ENCODE data around the gene IL4. TPM values are rescaled to one million over a fixed set of nuclear protein-coding genes. Genes with fewer than 3 reads are reported as not detected.
A peak's percentile ranks its signal among the peaks of the same experiment; 100 is the strongest.

The IL4 gene
- total and polyA plus RNA-seq, 5 experiments from 2014 or later = not detected

DNA sequence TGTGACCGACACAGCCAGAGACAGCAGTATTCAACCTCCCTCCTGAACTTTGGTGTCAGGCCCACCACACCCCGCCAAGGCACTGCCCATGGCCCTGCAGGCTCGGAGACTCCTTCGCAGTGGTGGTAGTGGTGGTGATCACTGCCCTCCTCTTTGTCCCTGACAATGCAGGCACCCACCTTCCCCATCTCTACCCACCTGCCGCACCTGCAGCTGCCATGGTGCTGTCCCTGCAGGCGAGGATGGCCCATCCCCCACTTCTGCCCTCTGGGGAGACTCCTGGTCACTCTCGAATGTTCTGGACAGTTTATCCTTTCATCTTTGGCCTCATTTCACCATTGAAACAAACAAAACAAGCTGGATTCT is 4.4 kb upstream of the IL4 start:
- Mint-ChIP-seq H3K4me3 (no peak overlapping the region), H3K36me3 (no peaks in the 10 kb centered on the region), H3K27ac (no peak overlapping the region), H3K4me1 (peaks cover 0 to 2% (median under 1%) of the 10 kb centered on the region in 4 donors), H3K27me3 (peaks cover 0 to 9% (median 0%) of the 10 kb centered on the region in 5 donors), H3K9me3 (no peaks in the 10 kb centered on the region)
- POLR2A ChIA-PET = no interaction called here
- no peak for DNase-seq
- no peak for ATAC-seq

DNA sequence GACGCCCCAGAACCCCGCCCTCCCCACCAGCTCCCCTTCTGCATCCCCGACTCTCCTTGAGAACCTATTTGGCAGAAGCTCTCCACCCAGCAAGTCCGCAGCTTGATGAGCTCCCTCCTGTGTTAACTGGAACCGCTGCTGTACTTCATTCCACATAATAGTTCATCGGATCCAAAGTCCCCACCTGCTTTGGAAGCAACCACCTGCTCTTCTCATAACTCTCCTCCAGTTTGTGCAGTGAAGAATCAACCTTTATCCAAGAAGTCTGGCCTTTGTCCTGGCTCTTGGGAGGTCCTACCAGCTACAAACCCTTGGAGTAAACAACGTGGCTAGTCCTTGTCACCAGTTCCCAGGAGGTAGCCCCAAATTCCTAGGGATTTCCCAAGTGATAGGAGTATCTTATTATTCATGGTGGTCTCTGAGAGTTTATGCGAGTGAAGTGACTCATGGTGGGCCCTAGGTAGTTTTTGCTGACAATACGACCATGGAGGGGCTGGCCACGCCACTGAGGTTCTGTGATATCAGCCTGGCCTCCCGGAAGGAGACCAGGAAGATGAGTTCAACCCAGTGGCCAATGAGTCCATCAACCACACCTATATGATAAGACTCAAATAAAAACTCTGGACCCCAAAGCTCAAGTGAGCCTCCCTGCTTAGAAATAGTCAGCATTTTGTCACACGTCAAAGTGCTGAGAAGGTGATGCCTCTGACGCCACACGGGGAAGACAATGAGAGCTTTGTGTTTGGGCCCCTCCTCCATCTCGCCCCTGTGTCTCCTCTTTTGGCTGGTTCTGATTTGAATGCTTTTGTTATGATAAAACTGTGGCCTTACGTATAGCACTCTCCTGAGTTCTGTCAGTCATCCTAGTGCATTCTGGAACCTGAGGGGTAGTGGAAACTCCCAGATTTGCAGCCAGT is 3.6 kb upstream of the IL4 start:
- Mint-ChIP-seq H3K4me1 (peaks cover 0 to 3% (median under 1%) of the 10 kb centered on the region in 4 donors), H3K4me3 (no peak overlapping the region), H3K27ac (no peak overlapping the region), H3K36me3 (no peaks in the 10 kb centered on the region), H3K9me3 (no peaks in the 10 kb centered on the region), H3K27me3 (peaks cover 0 to 9% (median 0%) of the 10 kb centered on the region in 5 donors)
- DNase-seq = no peak
- no peak for ATAC-seq
- POLR2A ChIA-PET = no interaction called here

DNA sequence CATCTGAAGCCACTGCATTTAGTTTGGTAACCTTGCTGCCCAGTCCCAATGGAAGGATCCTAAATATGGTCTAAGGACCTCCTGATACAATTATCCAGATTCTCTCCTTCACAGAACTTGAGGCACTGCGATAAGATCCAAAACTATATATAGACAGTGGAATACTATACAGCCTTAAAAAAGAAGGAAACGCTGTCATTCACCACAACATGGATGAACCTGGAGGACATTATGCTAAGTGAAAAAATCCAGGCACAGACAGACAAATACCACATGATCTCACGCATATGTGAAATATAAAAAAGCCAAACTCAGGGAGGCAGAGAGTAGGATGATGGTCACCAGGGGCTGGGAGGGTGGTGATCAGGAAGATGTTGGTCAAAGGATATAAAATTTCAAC is 2.8 kb upstream of the IL4 start:
- H3K27me3 Mint-ChIP-seq = peaks cover 0 to 9% (median 0%) of the 10 kb centered on the region in 5 donors
- ATAC-seq = no peak
- no peak for DNase-seq
- no peak overlapping the region for H3K4me3 Mint-ChIP-seq
- H3K36me3 Mint-ChIP-seq = no peaks in the 10 kb centered on the region
- no peaks in the 10 kb centered on the region for H3K9me3 Mint-ChIP-seq
- H3K4me1 Mint-ChIP-seq = peaks cover 0 to 7% (median under 1%) of the 10 kb centered on the region in 4 donors
- peak overlapping the region in 1 of 10 donors; percentile 9 for H3K27ac Mint-ChIP-seq
- POLR2A ChIA-PET = no interaction called here

DNA sequence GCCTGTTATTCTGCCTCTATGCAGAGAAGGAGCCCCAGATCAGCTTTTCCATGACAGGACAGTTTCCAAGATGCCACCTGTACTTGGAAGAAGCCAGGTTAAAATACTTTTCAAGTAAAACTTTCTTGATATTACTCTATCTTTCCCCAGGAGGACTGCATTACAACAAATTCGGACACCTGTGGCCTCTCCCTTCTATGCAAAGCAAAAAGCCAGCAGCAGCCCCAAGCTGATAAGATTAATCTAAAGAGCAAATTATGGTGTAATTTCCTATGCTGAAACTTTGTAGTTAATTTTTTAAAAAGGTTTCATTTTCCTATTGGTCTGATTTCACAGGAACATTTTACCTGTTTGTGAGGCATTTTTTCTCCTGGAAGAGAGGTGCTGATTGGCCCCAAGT is 301 bp upstream of the IL4 start:
- Mint-ChIP-seq H3K4me3 (no peak overlapping the region), H3K4me1 (peaks cover 0 to 8% (median 0%) of the 10 kb centered on the region in 4 donors), H3K27ac (no peak overlapping the region), H3K27me3 (no peaks in the 10 kb centered on the region), H3K36me3 (no peaks in the 10 kb centered on the region), H3K9me3 (no peaks in the 10 kb centered on the region)
- POLR2A ChIA-PET = no interaction called here
- no peak for DNase-seq
- no peak for ATAC-seq

DNA sequence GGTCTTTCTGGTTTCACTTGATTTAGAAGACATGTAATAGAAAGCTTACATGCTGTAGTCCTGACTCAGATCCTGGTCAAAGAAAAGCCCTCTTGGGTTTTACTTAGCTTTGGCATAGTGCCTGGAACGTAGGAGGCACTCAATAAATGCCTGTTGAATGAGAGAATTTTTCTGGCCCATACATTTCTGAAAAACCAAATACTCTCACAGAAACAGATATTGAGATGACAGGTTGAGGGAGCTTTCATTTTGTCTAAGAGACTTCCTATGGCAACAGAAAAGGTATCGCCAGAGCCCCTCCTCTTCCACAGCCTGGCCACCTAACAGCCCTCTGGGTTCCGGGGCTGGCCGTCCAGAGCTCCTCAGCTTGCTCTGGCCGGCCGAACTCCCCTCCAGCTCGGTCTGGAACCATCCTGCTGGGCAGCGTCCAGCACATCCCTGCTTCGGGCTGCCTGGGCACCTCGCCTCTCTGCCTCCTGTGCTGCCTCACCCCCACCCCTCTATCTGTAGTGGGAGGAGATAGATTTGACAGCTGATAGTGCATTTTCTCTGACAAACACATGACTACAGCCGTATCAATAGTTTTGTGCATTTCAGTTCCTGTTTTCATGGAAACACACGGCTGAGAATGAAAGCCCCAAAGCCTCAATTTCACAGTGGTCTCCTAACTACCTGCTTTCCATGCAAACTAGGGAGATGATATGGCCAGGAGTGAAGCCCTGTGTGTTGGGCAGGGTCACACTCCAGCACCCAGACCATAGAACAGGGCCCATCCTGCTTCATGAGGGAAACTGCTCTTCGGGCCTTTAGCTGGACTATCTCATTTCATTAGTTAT is 1.1 kb downstream of the IL4 start:
- Mint-ChIP-seq H3K27ac (peak overlapping the region in 3 of 10 donors; percentile 2 to 66 (median 4)), H3K36me3 (no peaks in the 10 kb centered on the region), H3K4me3 (peak overlapping the region in 2 of 10 donors; percentile 2 to 63), H3K27me3 (no peaks in the 10 kb centered on the region), H3K4me1 (peaks cover 0 to 8% (median 0%) of the 10 kb centered on the region in 4 donors), H3K9me3 (no peaks in the 10 kb centered on the region)
- no peak for ATAC-seq
- POLR2A ChIA-PET = no interaction called here
- DNase-seq = no peak

DNA sequence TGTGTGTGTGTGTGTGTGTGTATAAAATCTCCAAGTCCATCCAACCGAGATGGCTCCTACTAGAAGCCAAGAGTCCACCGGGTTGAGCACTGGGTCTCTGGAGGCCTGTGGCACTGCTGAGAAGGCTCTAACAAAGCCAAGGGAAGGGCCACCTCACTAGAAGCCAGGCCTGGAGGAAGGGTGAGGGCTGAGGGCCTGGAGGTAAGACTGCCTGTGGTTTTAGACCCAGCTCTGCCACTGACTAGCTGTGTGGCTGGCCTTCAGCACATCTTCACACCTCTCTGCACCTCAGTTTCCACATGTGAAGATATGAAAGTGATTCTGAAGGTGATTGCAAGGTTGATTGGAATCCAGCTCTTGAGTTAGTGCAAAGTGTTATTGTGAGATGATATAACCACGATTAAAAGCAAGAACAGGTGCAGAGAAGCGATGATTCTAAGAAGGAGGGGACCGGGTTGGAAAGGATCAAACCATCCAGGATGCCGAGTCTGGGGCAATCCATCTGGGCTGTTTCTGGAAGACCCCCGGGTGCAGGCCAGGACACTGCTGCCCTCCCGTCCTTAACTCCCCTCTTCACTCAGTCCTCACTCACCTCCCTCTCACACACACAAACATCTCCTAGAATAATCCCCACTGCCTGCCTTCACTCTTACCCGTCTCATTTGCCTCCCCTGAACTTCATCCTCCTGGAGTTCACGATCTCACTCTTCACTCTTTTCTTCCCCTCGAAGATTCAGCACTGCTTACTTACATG is 2.3 kb downstream of the IL4 start:
- Mint-ChIP-seq H3K4me3 (peak overlapping the region in 1 of 10 donors; percentile 33), H3K9me3 (no peaks in the 10 kb centered on the region), H3K27me3 (peaks cover 0 to 2% (median 0%) of the 10 kb centered on the region in 5 donors), H3K36me3 (no peaks in the 10 kb centered on the region), H3K27ac (peak overlapping the region in 1 of 10 donors; percentile 55), H3K4me1 (peaks cover 0 to 12% (median 0%) of the 10 kb centered on the region in 4 donors)
- POLR2A ChIA-PET = no interaction called here
- ATAC-seq = no peak
- no peak for DNase-seq

DNA sequence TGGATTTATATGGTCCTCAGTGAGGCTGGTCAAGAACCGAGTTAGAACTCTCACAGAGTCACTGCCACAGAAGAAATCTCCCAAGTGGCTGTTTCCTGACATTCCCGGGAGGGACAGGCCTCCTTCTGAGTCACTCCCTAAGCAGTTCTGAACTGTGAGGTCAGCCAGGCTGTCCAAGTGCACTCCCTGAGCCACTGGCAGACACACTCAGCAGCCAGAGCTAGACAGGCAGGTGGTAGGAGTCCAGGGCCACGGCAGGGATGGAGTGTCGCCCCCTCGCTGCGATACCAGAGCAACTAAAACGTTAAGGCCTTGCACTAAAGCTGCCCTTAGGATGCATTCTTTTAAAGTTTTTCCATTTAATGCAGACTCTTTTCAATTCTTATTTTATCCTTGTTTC is 3.4 kb downstream of the IL4 start:
- Mint-ChIP-seq H3K4me3 (no peak overlapping the region), H3K27ac (no peak overlapping the region), H3K4me1 (peaks cover 0 to 21% (median 0%) of the 10 kb centered on the region in 4 donors), H3K9me3 (no peaks in the 10 kb centered on the region), H3K36me3 (no peaks in the 10 kb centered on the region), H3K27me3 (peaks cover 0 to 2% (median 0%) of the 10 kb centered on the region in 5 donors)
- POLR2A ChIA-PET = no interaction called here
- DNase-seq (no peak), ATAC-seq (no peak)

DNA sequence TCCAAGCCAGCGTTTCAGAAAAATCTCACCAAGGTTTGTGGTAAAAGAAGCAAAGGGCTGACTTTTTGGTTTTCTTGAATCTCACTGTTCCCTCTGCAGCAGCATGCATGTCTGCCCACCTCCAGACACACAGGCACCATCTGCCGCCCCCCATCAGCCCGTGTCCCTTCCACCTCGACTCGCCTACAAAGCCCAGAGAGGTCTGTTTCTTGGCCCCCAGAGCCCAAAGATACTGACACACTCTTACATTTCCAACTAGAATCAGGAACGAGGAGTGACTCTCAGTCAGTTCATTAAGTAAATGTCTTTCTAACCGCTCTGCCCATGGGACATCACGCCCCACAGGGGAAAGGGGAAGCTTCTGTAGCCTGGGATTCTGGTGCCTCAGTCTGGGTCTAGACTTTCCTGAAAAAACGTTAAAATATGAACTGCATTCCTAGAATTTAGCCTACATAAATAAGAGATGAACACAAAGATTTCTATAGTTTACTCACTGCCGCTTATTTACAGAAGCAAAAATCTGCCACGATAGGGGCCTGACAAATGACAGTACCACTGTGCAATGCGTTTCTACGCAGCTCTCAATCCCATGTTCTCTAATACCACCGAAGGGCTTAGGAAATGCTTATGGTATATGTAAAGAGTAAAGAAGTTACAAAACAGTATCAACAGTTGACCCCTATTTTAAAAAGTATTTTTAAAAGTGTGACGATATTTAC is 4.1 kb downstream of the IL4 start:
- no peaks in the 10 kb centered on the region for H3K9me3 Mint-ChIP-seq
- DNase-seq = no peak
- POLR2A ChIA-PET = no interaction called here

DNA sequence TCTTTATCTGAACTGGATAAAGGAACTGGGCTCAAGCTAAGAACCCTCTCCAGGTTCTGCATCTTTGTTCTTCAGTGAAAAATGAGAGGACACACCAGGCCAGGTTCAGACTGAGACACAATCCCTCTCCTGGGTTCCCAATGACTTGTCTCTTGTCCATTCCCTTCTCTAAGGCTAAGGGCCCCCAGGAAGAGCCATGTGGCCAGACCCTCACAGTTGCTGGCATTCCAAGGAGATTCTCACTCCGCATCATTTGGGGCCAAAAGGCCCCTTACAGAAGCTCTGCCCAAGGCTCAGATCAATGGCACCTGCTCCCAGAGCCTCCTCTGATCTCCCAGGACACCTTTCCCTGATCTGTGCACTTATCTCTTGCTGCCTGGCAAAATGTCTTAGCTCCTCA is 4.9 kb downstream of the IL4 start:
- Mint-ChIP-seq H3K4me1 (peaks cover 0 to 24% (median 0%) of the 10 kb centered on the region in 4 donors), H3K27me3 (peaks cover 0 to 2% (median 0%) of the 10 kb centered on the region in 5 donors), H3K36me3 (no peaks in the 10 kb centered on the region), H3K4me3 (no peak overlapping the region), H3K27ac (no peak overlapping the region), H3K9me3 (no peaks in the 10 kb centered on the region)
- ATAC-seq (no peak), DNase-seq (no peak)
- POLR2A ChIA-PET = no interaction called here

More for the DNA sequence above, 4.1 kb downstream of the IL4 start:
- ATAC-seq = no peak
- Mint-ChIP-seq H3K27ac (no peak overlapping the region), H3K36me3 (no peaks in the 10 kb centered on the region), H3K4me1 (peaks cover 0 to 24% (median 0%) of the 10 kb centered on the region in 4 donors), H3K4me3 (no peak overlapping the region), H3K27me3 (peaks cover 0 to 2% (median 0%) of the 10 kb centered on the region in 5 donors)

DNA sequence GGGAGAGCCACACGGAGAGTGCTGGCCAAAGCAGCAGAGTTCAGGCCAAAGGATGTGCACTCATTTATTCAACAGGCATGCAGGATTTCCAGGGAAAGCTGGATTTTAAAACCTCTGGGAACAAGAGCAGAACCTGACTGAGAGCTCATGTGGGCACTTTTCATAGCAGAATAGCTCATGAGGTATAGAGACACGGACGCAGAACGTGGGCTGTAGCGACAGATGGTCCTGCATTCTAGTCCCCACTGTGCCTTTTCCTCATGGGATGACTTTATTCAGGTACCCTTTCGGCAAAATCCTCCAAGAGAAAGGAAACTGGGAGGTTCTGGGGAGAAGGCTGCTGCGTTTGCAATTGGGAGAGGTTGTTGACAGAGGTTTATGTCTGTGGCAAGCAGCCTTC is 5.4 kb downstream of the IL4 start:
- Mint-ChIP-seq H3K4me3 (no peak overlapping the region), H3K9me3 (no peaks in the 10 kb centered on the region), H3K36me3 (no peaks in the 10 kb centered on the region), H3K4me1 (peaks cover 0 to 24% (median 0%) of the 10 kb centered on the region in 4 donors), H3K27me3 (peaks cover 0 to 2% (median 0%) of the 10 kb centered on the region in 5 donors), H3K27ac (no peak overlapping the region)
- POLR2A ChIA-PET = no interaction called here
- DNase-seq (no peak), ATAC-seq (no peak)

DNA sequence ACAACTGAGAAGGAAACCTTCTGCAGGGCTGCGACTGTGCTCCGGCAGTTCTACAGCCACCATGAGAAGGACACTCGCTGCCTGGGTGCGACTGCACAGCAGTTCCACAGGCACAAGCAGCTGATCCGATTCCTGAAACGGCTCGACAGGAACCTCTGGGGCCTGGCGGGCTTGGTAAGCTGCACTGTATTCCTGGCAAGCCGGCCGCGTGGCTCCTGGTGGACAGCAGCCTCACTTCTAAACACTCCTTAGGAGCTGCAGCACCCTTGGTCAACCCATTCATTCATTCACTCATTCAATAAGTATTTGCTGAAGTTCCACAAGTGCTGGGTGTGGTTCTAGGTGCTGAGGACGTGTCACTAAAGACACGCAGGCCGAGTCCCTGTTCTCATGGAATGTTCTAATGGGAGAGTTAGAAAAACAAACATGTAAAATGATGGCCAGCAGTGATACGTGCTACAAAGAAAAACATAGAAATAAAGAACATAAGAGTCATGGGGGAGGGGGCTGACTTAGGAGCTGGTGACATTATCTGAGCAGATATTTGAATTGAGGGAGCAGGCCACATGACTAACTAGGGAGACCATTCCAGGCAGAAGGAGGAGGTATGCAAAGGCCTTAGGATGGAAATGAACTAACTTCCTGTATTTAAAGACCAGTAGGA is 6.1 kb downstream of the IL4 start:
- H3K4me1 Mint-ChIP-seq = peaks cover 0 to 24% (median under 1%) of the 10 kb centered on the region in 4 donors
- H3K9me3 Mint-ChIP-seq = no peaks in the 10 kb centered on the region
- H3K4me3 Mint-ChIP-seq = no peak overlapping the region
- H3K36me3 Mint-ChIP-seq = no peaks in the 10 kb centered on the region
- H3K27ac Mint-ChIP-seq = no peak overlapping the region
- H3K27me3 Mint-ChIP-seq = peaks cover 0 to 2% (median 0%) of the 10 kb centered on the region in 5 donors
- ATAC-seq = no peak
- POLR2A ChIA-PET = no interaction called here
- no peak for DNase-seq

Measured in naive thymus-derived CD8-positive, alpha-beta T cell (primary cell).